A549 (cell line): ENCODE measurements around the gene PPM1M. TPM values are rescaled to one million over a fixed set of nuclear protein-coding genes. Genes with fewer than 3 reads are reported as not detected.
A peak's percentile ranks its signal among the peaks of the same experiment; 100 is the strongest.
"Not testable (repeated sequence)": the region's sequence is repeated elsewhere in the genome, so short reads cannot be mapped to it uniquely, and the experiment has no call there.

ENCODE experiments used
- ATAC-seq, 2 experiments: fragments of 200-7000 bp in 1 of 2; fragments of >200 bp in 1 of 2; cut with Nextera tagmentation in 1 of 2; cut with Tn5 transposase in 1 of 2; 3 replicates each; pipeline versions ENCODE4 v1.8.0 to v1.9.1; 2018 to 2020; ENCODE audit warnings: mild to moderate bottlenecking in 1 of 2, moderate library complexity in 1 of 2
- CTCF ChIA-PET: fragments of 300-600 bp; sonication (Branson Sonifier 250); formaldehyde crosslinking; extraction: SDS; loops from one replicate; lab custom pipeline; 2021; ENCODE audit warnings: antibody characterized with exemption, inconsistent platforms; lab: Yijun Ruan, JAX
- POLR2A ChIA-PET: fragments of 350-600 bp; formaldehyde crosslinking; extraction: SDS; loops from one replicate; lab custom pipeline; 2021; ENCODE audit warnings: antibody characterized with exemption, inconsistent platforms; lab: Yijun Ruan, JAX
- DNase-seq, 2 experiments: peaks; one replicate each; pipeline versions ENCODE4 v3.0.0 to v3.0.0-alpha.2; 2011 to 2016; ENCODE audit warnings: low read depth in 1 of 2, low spot score in 1 of 2
- FAIRE-seq: peaks from 2 replicates; lab custom pipeline; 2011; peaks lifted over from hg19 to GRCh38; lab: Jason Lieb, UNC
- H3K27ac ChIP-seq, 2 experiments: fragments of >200 bp; sonication (Bioruptor Twin); formaldehyde crosslinking; 3 replicates each; pipeline ENCODE4 v1.5.1; 2016 to 2017
- H3K4me1 ChIP-seq: fragments of >200 bp; sonication (Bioruptor Twin); formaldehyde crosslinking; 3 replicates; pipeline ENCODE4 v1.6.1; 2016
- H3K4me2 ChIP-seq: fragments of >200 bp; sonication (Bioruptor Twin); formaldehyde crosslinking; 3 replicates; pipeline ENCODE4 v1.6.1; 2016
- H3K4me3 ChIP-seq: fragments of >200 bp; sonication (Bioruptor Twin); formaldehyde crosslinking; 3 replicates; pipeline ENCODE4 v1.5.1; 2016
- H3K9me3 ChIP-seq: fragments of >200 bp; sonication (Bioruptor Twin); formaldehyde crosslinking; 3 replicates; pipeline ENCODE4 v1.6.1; 2016
- CHD4 ChIP-seq: fragments of 200-600 bp; sonication (generic); IDR thresholded peaks from 2 replicates; pipeline ENCODE4 v1.6.1; 2016; ENCODE audit warnings: antibody characterized with exemption, mild to moderate bottlenecking, borderline replicate concordance
- FOSB ChIP-seq: fragments of 250-450 bp; sonication (Bioruptor Pico); IDR thresholded peaks from 2 replicates; pipeline ENCODE4 v1.5.0; 2020; ENCODE audit warnings: mild to moderate bottlenecking, moderate library complexity
- FOXS1 ChIP-seq: fragments of 250-450 bp; sonication (Bioruptor Pico); IDR thresholded peaks from 2 replicates; pipeline ENCODE4 v1.5.0; 2020; ENCODE audit warnings: mild to moderate bottlenecking, moderate library complexity
- HOXA7 ChIP-seq: fragments of 250-450 bp; sonication (Bioruptor Pico); IDR thresholded peaks from 2 replicates; pipeline ENCODE4 v1.5.0; 2020; ENCODE audit warnings: mild to moderate bottlenecking, moderate library complexity
- JUN ChIP-seq, 2 experiments: fragments of >200 bp; sonication (Bioruptor Twin); formaldehyde crosslinking; IDR thresholded peaks; 2 replicates in 1 of 2; 3 replicates in 1 of 2; pipeline ENCODE4 v1.6.1; 2016 to 2017
- NFE2L2 ChIP-seq: fragments of 150-350 bp; conservative IDR thresholded peaks from 2 replicates; pipeline ENCODE4 v1.6.1; 2014; ENCODE audit warnings: low read length
- NPAS2 ChIP-seq: fragments of 250-450 bp; sonication (Bioruptor Pico); IDR thresholded peaks from 2 replicates; pipeline ENCODE4 v1.8.0; 2022; ENCODE audit warnings: mild to moderate bottlenecking, moderate library complexity, borderline replicate concordance
- PHF8 ChIP-seq: fragments of 200-600 bp; sonication (generic); IDR thresholded peaks from 2 replicates; pipeline ENCODE4 v1.6.1; 2016; ENCODE audit warnings: low read depth, mild to moderate bottlenecking, antibody characterized with exemption, moderate library complexity, borderline replicate concordance
- RCOR1 ChIP-seq: fragments of 150-350 bp; IDR thresholded peaks from 2 replicates; pipeline ENCODE4 v1.6.1; 2014; ENCODE audit warnings: antibody characterized with exemption, low read length, low read depth
- RNF2 ChIP-seq: fragments of 200-600 bp; sonication (generic); IDR thresholded peaks from 2 replicates; pipeline ENCODE4 v1.6.1; 2016; ENCODE audit warnings: low read depth, mild to moderate bottlenecking, antibody characterized with exemption, moderate library complexity, borderline replicate concordance
- TFCP2L1 ChIP-seq: fragments of 250-450 bp; sonication (Bioruptor Pico); IDR thresholded peaks from 2 replicates; pipeline ENCODE4 v1.5.0; 2021; ENCODE audit warnings: mild to moderate bottlenecking
- USF2 ChIP-seq: fragments of 450-650 bp; IDR thresholded peaks from 2 replicates; pipeline ENCODE4 v1.6.1; 2014; ENCODE audit warnings: antibody characterized with exemption
- ZC3H11A ChIP-seq: fragments of 450-650 bp; IDR thresholded peaks from 2 replicates; pipeline ENCODE4 v1.6.1; 2014; ENCODE audit warnings: antibody characterized with exemption, mild to moderate bottlenecking
- ZFP36 ChIP-seq: fragments of 450-650 bp; IDR thresholded peaks from 2 replicates; pipeline ENCODE4 v1.6.1; 2014; ENCODE audit warnings: borderline replicate concordance; ENCODE audit not compliant: partially characterized antibody
- ZNF302 ChIP-seq: fragments of 250-450 bp; sonication (Bioruptor Pico); IDR thresholded peaks from 2 replicates; pipeline ENCODE4 v1.9.0; 2021; ENCODE audit warnings: inconsistent platforms, mild to moderate bottlenecking, moderate library complexity
- ZSCAN20 ChIP-seq: fragments of 250-450 bp; sonication (Bioruptor Pico); IDR thresholded peaks from 2 replicates; pipeline ENCODE4 v1.8.0; 2022; ENCODE audit warnings: mild to moderate bottlenecking, moderate library complexity
- WGBS: methylation state at CpG from one replicate; pipeline ENCODE4 v1.1.6; 2017; ENCODE audit errors: missing lambda C conversion rate; 5-methylcytosine and 5-hydroxymethylcytosine counted together
- polyA plus RNA-seq, 4 experiments: library from polyadenylated mRNA; depleted of rRNA in 3 of 4; stranded (reverse); fragments of >200 nt; fragmentation: RNase III in 1 of 4; extraction: RNeasy Plus Mini Kit Qiagen cat#74134 plus additional on column Dnase treatment in 1 of 4; gene quantifications; 2 replicates in 3 of 4; 3 replicates in 1 of 4; pipeline ENCODE4 v1.2.3, GENCODE V29; 2011 to 2017
- TF ChIP-seq, protein P1 (sequence below): IDR thresholded peaks from 2 replicates; pipeline ENCODE4 v1.6.1; 2012
- TF ChIP-seq, protein P2 (sequence below): fragments of 200-600 bp; sonication (generic); IDR thresholded peaks from 2 replicates; pipeline ENCODE4 v1.6.1; 2016; ENCODE audit warnings: antibody characterized with exemption, mild to moderate bottlenecking, moderate library complexity
- TF ChIP-seq, protein P3 (sequence below): fragments of >200 bp; sonication (Bioruptor Twin); formaldehyde crosslinking; IDR thresholded peaks from 3 replicates; pipeline ENCODE4 v1.6.1; 2016

The PPM1M gene
- polyA plus RNA-seq, 2 of the 4 experiments (the other 2 are of a cell fraction) = 5.9 to 6.3 TPM

GRCh38 chr3:52281981-52282801, 36.6 kb downstream of the PPM1M start:
- POLR2A ChIA-PET = no interaction called here
- Histone ChIP-seq H3K4me2 (0 out of 3 replicates have a peak overlapping the region, but pooled peaks have one; percentile 21), H3K4me3 (no peak overlapping the region), H3K9me3 (no peaks in the 10 kb centered on the region), H3K27ac (peak overlapping the region; percentile 31 to 65; a peak in 4 of 6 replicates), H3K4me1 (peaks cover 58% of the 10 kb centered on the region)
- no peak for TF ChIP-seq HOXA7 (CRISPR knock-in tag)
- no peak for TF ChIP-seq PHF8
- DNase-seq = no peak
- no peak for FAIRE-seq
- 64% methylated on average over 8 of the region's 8 CpGs for WGBS
- ATAC-seq = no peak
- CTCF ChIA-PET = interaction anchor here (1.3 to 2.8 kb wide), 5 partner anchors 10 to 57 kb away, joined by 3 to 12 read pairs (median 5); no protein-coding TSS in a partner anchor

- FAIRE-seq (no peak), DNase-seq (no peak), ATAC-seq (no peak)
- 8% methylated on average over 1 of the region's 1 CpG for WGBS
- peaks cover 58% of the 10 kb centered on the region for H3K4me1 ChIP-seq
- TF ChIP-seq TFCP2L1 (CRISPR knock-in tag) (no peak), RNF2 (no peak), RCOR1 (no peak), CHD4 (no peak), USF2 (no peak), ZSCAN20 (CRISPR knock-in tag) (no peak)
- TF ChIP-seq, protein P1, sequence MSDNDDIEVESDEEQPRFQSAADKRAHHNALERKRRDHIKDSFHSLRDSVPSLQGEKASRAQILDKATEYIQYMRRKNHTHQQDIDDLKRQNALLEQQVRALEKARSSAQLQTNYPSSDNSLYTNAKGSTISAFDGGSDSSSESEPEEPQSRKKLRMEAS = no peak
- TF ChIP-seq, protein P2, sequence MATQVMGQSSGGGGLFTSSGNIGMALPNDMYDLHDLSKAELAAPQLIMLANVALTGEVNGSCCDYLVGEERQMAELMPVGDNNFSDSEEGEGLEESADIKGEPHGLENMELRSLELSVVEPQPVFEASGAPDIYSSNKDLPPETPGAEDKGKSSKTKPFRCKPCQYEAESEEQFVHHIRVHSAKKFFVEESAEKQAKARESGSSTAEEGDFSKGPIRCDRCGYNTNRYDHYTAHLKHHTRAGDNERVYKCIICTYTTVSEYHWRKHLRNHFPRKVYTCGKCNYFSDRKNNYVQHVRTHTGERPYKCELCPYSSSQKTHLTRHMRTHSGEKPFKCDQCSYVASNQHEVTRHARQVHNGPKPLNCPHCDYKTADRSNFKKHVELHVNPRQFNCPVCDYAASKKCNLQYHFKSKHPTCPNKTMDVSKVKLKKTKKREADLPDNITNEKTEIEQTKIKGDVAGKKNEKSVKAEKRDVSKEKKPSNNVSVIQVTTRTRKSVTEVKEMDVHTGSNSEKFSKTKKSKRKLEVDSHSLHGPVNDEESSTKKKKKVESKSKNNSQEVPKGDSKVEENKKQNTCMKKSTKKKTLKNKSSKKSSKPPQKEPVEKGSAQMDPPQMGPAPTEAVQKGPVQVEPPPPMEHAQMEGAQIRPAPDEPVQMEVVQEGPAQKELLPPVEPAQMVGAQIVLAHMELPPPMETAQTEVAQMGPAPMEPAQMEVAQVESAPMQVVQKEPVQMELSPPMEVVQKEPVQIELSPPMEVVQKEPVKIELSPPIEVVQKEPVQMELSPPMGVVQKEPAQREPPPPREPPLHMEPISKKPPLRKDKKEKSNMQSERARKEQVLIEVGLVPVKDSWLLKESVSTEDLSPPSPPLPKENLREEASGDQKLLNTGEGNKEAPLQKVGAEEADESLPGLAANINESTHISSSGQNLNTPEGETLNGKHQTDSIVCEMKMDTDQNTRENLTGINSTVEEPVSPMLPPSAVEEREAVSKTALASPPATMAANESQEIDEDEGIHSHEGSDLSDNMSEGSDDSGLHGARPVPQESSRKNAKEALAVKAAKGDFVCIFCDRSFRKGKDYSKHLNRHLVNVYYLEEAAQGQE = no peak
- no peak overlapping the region for H3K4me2 ChIP-seq
- peak overlapping the region in 1 of 2 experiments; percentile 65; a peak in 3 of 6 replicates for H3K27ac ChIP-seq
- no peak overlapping the region for H3K4me3 ChIP-seq
- H3K9me3 ChIP-seq = no peaks in the 10 kb centered on the region
- CTCF ChIA-PET = interaction anchor here (0.9 to 2.8 kb wide), 5 partner anchors 8 to 56 kb away, joined by 3 to 8 read pairs (median 4); no protein-coding TSS in a partner anchor
- POLR2A ChIA-PET = no interaction called here
Observed at GRCh38 chr3:52283306-52283705, 37.7 kb downstream of the PPM1M start.

DNA sequence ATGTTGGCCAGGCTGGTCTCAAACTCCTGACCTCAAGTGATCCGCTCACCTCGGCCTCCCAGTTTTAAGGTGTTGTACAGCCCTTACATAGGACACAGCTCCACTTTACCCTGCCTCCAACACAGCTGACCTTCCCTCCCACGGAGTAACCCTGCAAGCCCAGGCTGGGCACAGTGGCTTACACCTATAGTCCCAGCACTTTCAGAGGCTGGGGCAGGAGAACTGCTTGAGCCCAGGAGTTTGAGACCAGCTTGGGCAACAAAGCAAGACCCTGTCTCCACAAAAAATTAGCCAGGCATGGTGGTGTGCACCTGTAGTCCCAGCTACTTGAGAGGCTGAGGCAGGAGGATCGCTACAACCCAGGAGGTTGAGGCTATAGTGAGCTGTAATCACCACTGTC, 38.5 kb downstream of the PPM1M start:
- H3K9me3 ChIP-seq, ATAC-seq, FAIRE-seq, H3K4me3 ChIP-seq, POLR2A ChIA-PET, H3K4me2 ChIP-seq, DNase-seq: not testable (repeated sequence)
- 85% methylated on average over 4 of the region's 4 CpGs for WGBS
- CTCF ChIA-PET = interaction anchor here (0.9 to 2.8 kb wide), 5 partner anchors 8 to 63 kb away, joined by 3 to 8 read pairs (median 3); no protein-coding TSS in a partner anchor
- Histone ChIP-seq H3K27ac (peak overlapping the region; percentile 78 to 100; a peak in 5 of 6 replicates), H3K4me1 (peaks cover 63% of the 10 kb centered on the region)

GRCh38 chr3:52286777-52287110, 41.2 kb downstream of the PPM1M start:
- H3K4me1 ChIP-seq = peaks cover 63% of the 10 kb centered on the region
- 55% methylated on average over 8 of the region's 8 CpGs for WGBS
- no peak for ATAC-seq
- H3K4me3 ChIP-seq = peak overlapping the region; percentile 83
- POLR2A ChIA-PET = interaction anchor here (3.1 kb wide), 1 partner anchor 9 kb away, joined by 30 read pairs; the partner anchor contains the start of gene WDR82
- DNase-seq = no peak
- CTCF ChIA-PET = interaction anchor here (0.7 to 17.0 kb wide), 3 partner anchors 31 to 141 kb away, joined by 3 to 311 read pairs (median 3); no protein-coding TSS in a partner anchor
- FAIRE-seq = no peak
- peak overlapping the region; percentile 85 for H3K4me2 ChIP-seq
- H3K27ac ChIP-seq = peak overlapping the region; percentile 98 to 100
- H3K9me3 ChIP-seq = no peaks in the 10 kb centered on the region
- no peak for TF ChIP-seq FOSB
- no peak for TF ChIP-seq ZNF302 (CRISPR knock-in tag)
- TF ChIP-seq FOXS1 (CRISPR knock-in tag) = no peak
- no peak for TF ChIP-seq CHD4
- TF ChIP-seq JUN (IDR thresholded peaks at IDR 0.05) = no peak
- TF ChIP-seq RCOR1 = no peak
- TF ChIP-seq, protein P3, sequence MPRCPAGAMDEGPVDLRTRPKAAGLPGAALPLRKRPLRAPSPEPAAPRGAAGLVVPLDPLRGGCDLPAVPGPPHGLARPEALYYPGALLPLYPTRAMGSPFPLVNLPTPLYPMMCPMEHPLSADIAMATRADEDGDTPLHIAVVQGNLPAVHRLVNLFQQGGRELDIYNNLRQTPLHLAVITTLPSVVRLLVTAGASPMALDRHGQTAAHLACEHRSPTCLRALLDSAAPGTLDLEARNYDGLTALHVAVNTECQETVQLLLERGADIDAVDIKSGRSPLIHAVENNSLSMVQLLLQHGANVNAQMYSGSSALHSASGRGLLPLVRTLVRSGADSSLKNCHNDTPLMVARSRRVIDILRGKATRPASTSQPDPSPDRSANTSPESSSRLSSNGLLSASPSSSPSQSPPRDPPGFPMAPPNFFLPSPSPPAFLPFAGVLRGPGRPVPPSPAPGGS = no peak
- no peak for TF ChIP-seq ZFP36
- no peak for TF ChIP-seq NPAS2
- no peak for TF ChIP-seq HOXA7 (CRISPR knock-in tag)
- no peak for TF ChIP-seq TFCP2L1 (CRISPR knock-in tag)
- no peak for TF ChIP-seq NFE2L2
- no peak for TF ChIP-seq ZC3H11A
- TF ChIP-seq USF2 = no peak
